Measurements from ENCODE around the gene EIF5A2. TPM values are rescaled to one million over a fixed set of nuclear protein-coding genes. Genes with fewer than 3 reads are reported as not detected.
"Not testable (repeated sequence)": the region's sequence is repeated elsewhere in the genome, so short reads cannot be mapped to it uniquely, and the experiment has no call there.

The EIF5A2 gene
- total RNA-seq, 1 donor from 2014 or later, result 6.0 TPM

DNA sequence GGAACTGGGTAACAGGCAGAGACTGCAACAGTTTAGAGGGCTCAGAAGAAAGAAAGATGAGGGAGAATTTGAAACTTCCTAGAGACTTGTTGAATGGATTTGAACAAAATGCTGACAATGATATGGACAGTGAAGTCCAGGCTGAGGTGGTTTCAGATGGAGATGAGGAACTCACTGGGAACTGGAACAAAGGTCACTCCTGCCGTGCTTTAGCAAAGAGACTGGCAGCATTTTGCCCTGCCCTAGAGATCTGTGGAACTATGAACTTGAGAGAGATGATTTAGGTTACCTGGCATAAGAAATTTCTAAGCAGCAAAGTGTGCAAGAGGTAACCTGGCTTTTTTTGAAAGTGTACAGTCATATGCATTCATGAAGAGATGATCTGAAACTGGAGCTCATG, 11.7 kb downstream of the EIF5A2 start:
- no peak overlapping the region for H3K27ac Mint-ChIP-seq (ENCODE audit: unreplicated experiment)
- no peak overlapping the region for H3K4me3 Mint-ChIP-seq
- TF ChIP-seq, protein P1, sequence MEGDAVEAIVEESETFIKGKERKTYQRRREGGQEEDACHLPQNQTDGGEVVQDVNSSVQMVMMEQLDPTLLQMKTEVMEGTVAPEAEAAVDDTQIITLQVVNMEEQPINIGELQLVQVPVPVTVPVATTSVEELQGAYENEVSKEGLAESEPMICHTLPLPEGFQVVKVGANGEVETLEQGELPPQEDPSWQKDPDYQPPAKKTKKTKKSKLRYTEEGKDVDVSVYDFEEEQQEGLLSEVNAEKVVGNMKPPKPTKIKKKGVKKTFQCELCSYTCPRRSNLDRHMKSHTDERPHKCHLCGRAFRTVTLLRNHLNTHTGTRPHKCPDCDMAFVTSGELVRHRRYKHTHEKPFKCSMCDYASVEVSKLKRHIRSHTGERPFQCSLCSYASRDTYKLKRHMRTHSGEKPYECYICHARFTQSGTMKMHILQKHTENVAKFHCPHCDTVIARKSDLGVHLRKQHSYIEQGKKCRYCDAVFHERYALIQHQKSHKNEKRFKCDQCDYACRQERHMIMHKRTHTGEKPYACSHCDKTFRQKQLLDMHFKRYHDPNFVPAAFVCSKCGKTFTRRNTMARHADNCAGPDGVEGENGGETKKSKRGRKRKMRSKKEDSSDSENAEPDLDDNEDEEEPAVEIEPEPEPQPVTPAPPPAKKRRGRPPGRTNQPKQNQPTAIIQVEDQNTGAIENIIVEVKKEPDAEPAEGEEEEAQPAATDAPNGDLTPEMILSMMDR (conservative IDR thresholded peaks at IDR 0.05), result no peak
- H3K27me3 Mint-ChIP-seq (ENCODE audit: low read depth), result no peaks in the 10 kb centered on the region
- no peaks in the 10 kb centered on the region for H3K4me1 Mint-ChIP-seq
- peaks cover 7% of the 10 kb centered on the region for H3K9me3 Mint-ChIP-seq
- DNase-seq (ENCODE audit: low read depth, low spot score), result no peak
- peaks cover 29% of the 10 kb centered on the region for H3K36me3 Mint-ChIP-seq (ENCODE audit: low read depth)

DNA sequence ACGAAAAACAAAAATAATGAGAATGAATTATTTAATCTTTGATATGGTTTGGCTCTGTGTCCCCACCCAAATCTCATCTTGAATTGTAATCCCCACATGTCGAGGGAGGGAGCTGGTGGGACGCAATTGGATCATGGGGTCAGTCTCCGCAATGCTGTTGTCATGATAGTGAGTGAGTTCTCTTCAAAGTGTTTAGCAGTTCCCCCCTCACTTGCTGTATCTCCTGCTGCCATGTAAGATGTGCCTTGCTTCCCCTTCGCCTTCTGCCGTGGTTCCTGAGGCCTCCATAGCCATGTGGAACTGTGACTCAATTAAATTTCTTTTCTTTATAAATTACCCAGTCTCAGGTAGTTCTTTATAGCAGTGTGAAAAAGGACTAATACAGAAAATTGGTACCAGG, 12.1 kb downstream of the EIF5A2 start:
- not testable (repeated sequence) for DNase-seq (ENCODE audit: low read depth, low spot score); H3K27ac Mint-ChIP-seq (ENCODE audit: unreplicated experiment); H3K4me1 Mint-ChIP-seq; H3K27me3 Mint-ChIP-seq (ENCODE audit: low read depth); H3K4me3 Mint-ChIP-seq; H3K9me3 Mint-ChIP-seq
- H3K36me3 Mint-ChIP-seq (ENCODE audit: low read depth), result peaks cover 30% of the 10 kb centered on the region

DNA sequence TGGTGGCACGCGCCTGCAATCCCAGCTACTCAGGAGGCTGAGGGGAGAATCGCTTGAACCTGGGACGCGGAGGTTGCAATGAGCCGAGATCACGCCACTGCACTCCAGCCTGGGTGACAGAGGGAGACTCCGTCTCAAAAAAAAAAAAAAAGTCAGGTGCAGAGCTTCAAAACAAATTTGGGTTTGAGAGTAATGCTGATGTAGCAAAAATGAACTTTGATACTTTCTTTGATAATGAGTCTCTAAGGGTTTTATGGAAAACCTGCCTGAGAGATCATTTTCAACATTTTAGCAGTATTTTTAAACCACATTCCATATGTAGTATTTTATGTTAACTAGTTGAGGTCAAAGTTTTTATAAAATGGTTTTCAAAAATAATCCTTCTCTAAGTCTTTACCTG, 14.5 kb downstream of the EIF5A2 start:
- H3K4me1 Mint-ChIP-seq, result no peaks in the 10 kb centered on the region
- H3K27me3 Mint-ChIP-seq (ENCODE audit: low read depth), result no peaks in the 10 kb centered on the region
- TF ChIP-seq, protein P1 (conservative IDR thresholded peaks at IDR 0.05), result no peak
- no peak overlapping the region for H3K4me3 Mint-ChIP-seq
- peaks cover 29% of the 10 kb centered on the region for H3K36me3 Mint-ChIP-seq (ENCODE audit: low read depth)
- H3K9me3 Mint-ChIP-seq, result peaks cover 7% of the 10 kb centered on the region
- no peak for DNase-seq (ENCODE audit: low read depth, low spot score)
- no peak overlapping the region for H3K27ac Mint-ChIP-seq (ENCODE audit: unreplicated experiment)

DNA sequence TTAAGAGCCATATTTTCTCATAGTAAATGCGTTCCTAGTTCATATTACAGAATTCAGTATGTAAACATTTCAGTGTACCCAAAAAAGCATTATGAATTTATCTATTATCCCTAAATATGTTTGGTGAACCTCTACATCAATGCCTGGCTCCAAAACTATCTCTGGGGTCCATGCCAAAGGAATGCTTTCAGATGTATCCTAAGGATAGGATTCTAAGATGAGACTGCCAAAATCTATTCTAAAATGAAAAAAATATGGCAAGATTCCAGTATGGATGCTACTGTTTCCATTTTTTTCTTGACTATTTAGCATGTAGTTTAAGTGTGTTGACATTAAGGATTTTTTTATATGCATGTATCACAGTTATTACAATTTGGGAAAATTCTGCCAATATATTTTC, 18.8 kb downstream of the EIF5A2 start:
- Mint-ChIP-seq H3K27ac (ENCODE audit: unreplicated experiment) (no peak overlapping the region), H3K27me3 (ENCODE audit: low read depth) (no peaks in the 10 kb centered on the region), H3K4me1 (peaks cover under 1% of the 10 kb centered on the region), H3K9me3 (no peaks in the 10 kb centered on the region), H3K4me3 (no peak overlapping the region), H3K36me3 (ENCODE audit: low read depth) (peaks cover 5% of the 10 kb centered on the region)
- DNase-seq (ENCODE audit: low read depth, low spot score), result no peak
- TF ChIP-seq, protein P1 (conservative IDR thresholded peaks at IDR 0.05), result no peak

- peaks cover 5% of the 10 kb centered on the region for H3K4me1 Mint-ChIP-seq
- TF ChIP-seq, protein P1 (conservative IDR thresholded peaks at IDR 0.05), result no peak
- no peak for DNase-seq (ENCODE audit: low read depth, low spot score)
- peaks cover 5% of the 10 kb centered on the region for H3K36me3 Mint-ChIP-seq (ENCODE audit: low read depth)
- H3K4me3 Mint-ChIP-seq, result no peak overlapping the region
- no peak overlapping the region for H3K27ac Mint-ChIP-seq (ENCODE audit: unreplicated experiment)
- H3K27me3 Mint-ChIP-seq (ENCODE audit: low read depth), result no peaks in the 10 kb centered on the region
- peaks cover 2% of the 10 kb centered on the region for H3K9me3 Mint-ChIP-seq
Measured at GRCh38 chr3:170889132-170889531, 19.3 kb downstream of the EIF5A2 start.

- H3K4me1 Mint-ChIP-seq; DNase-seq (ENCODE audit: low read depth, low spot score); H3K27me3 Mint-ChIP-seq (ENCODE audit: low read depth); H3K4me3 Mint-ChIP-seq; H3K36me3 Mint-ChIP-seq (ENCODE audit: low read depth); H3K9me3 Mint-ChIP-seq; H3K27ac Mint-ChIP-seq (ENCODE audit: unreplicated experiment): not testable (repeated sequence)
Measured at GRCh38 chr3:170884109-170884930, 24.1 kb downstream of the EIF5A2 start.

DNA sequence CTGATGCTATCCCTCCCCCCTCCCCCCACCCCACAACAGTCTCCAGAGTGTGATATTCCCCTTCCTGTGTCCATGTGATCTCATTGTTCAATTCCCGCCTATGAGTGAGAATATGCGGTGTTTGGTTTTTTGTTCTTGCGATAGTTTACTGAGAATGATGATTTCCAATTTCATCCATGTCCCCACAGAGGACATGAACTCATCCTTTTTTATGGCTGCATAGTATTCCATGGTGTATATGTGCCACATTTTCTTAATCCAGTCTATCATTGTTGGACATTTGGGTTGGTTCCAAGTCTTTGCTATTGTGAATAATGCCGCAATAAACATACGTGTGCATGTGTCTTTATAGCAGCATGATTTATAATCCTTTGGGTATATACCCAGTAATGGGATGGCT, 29.7 kb downstream of the EIF5A2 start:
- H3K27me3 Mint-ChIP-seq (ENCODE audit: low read depth); H3K4me1 Mint-ChIP-seq; H3K4me3 Mint-ChIP-seq; H3K36me3 Mint-ChIP-seq (ENCODE audit: low read depth); DNase-seq (ENCODE audit: low read depth, low spot score); H3K27ac Mint-ChIP-seq (ENCODE audit: unreplicated experiment); H3K9me3 Mint-ChIP-seq: not testable (repeated sequence)

GRCh38 chr3:170877311-170877710, 31.1 kb downstream of the EIF5A2 start:
- not testable (repeated sequence) for H3K4me1 Mint-ChIP-seq; H3K27ac Mint-ChIP-seq (ENCODE audit: unreplicated experiment); DNase-seq (ENCODE audit: low read depth, low spot score); H3K27me3 Mint-ChIP-seq (ENCODE audit: low read depth); H3K4me3 Mint-ChIP-seq; H3K9me3 Mint-ChIP-seq; H3K36me3 Mint-ChIP-seq (ENCODE audit: low read depth)

Data from neural crest cell (in vitro differentiated cells).